Measurements from ENCODE around the gene DPP6.
"Not testable (repeated sequence)": the region's sequence is repeated elsewhere in the genome, so short reads cannot be mapped to it uniquely, and the experiment has no call there.

Gene DPP6

GRCh38 chr7:154631162-154631561 is 579.0 kb downstream of the DPP6 start:
- no peak for DNase-seq

DNA sequence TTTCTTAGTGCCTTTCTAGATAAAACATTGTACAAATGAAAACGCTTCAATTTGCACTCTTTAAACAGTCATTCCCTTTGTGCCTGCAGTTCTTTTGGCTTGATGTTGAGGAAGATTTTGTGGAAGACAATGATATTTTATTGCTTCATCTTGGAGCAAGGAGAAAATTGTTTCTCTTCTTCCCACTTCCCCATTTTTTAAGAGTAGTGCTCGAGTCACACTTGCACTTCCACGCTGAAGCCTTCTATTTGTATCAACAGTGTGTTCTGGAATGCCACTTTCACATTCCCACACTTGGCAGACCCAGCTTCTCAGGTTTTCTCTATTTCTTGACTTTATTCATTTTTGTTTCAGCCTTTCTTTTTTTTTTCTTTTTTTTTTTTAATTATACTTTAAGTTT is 581.4 kb downstream of the DPP6 start:
- no peak for DNase-seq

DNA sequence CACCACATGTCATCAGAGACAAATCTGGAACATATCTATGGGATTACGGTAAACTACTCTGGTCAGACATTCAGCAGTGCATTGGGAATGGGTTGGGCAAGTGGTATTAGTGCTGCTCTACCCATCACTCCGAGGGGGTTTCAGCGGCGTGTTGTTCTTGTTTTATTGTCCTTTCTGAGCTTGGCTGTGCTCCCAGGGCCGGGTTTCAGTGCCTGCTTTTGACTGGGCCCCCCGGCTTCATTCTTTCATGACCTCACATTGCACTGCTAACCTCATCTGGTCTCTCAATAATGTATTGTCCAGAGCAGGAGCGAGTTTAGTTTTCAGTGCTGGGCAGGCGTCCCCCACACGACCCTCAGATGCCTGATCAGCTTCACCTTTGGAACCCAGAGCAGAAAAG is 586.1 kb downstream of the DPP6 start:
- DNase-seq = no peak

DNA sequence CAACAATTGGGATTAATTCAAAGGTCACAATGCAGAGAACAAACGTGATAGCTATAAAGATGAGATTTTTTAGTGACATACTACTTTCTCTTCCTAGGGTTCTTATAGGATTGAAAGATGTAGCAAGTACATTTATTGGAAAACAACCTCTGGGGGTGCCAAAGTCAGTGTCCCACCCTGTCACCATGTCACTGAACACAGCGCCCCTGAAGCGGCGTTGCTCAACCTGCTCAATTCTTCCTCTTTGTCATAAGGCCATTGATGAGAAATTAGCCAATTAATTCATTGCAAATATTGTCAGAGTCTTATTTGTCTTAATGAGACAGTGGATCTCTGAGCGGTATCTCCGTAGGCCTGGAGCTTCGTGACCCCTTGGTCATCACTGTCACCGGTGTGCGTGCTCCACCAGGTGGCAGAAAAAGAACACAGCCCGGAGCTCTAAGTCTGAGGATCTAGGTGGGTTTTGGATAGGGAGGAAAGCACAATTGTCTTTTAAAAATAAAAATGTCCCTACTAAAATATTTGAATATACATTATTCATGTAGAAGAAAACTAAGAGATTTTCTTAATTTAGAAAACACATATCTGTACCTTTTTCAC is 588.2 kb downstream of the DPP6 start:
- no peak for DNase-seq

DNA sequence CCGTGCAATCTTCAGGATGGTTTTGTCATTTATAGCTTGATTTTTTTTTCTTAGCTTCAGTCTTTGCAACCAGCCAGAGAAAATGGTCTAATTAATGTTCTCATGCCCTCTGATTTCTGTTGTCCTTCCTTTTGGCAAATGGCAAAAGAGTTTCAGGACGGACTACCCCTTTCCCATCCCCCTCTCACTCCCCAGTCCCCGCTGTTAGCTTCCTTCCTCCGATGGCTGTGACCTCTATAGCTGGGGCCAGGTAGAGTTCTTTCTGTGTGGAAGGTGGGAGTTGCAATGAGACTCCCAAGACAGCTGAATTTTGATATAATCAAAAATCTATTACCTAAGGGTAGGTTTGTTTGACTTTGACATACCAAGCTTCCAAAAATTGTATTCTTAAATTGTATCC is 588.7 kb downstream of the DPP6 start:
- DNase-seq = no peak

DNA sequence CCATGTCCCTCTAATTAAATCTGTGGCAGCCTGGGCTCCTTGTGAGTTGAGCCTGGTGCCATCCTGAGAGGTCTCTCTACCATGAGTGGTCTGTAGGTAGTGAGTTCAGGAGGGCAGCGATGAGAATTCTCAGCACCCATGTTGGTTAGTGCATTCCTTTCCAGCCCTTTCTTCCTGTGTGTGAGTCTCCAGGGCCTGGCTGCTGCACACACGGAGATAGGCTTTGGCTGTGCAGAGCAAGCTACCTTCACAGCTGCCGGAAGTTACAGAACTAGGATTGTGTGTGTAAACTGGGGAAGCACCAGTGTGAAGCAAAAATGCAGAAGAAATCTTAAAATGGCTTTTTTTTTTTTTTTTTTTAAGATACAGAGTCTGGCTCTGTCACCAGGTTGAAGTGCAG is 592.2 kb downstream of the DPP6 start:
- no peak for DNase-seq

- DNase-seq = no peak
Observed at GRCh38 chr7:154646126-154647013, 594.2 kb downstream of the DPP6 start.

GRCh38 chr7:154647625-154648024 is 595.4 kb downstream of the DPP6 start:
- no peak for DNase-seq

DNA sequence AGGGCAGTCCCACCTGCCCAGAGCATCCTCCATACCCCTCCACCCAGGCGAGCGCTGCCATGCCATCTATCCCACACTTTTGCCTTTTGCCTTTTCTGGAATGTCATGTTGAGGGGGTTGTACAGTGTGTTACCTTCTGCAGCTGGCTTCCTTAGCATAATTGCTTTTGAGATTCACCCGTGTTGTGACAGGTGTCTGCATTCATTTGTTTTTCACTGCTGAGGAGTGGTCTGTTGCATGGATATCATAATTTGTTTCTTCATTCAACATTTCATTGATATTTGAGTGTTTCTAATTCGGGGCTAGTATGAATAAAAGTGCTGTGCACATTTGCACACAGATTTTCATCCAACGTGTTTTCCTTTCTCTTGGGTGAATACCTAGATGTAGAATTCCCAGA is 596.8 kb downstream of the DPP6 start:
- no peak for DNase-seq

DNA sequence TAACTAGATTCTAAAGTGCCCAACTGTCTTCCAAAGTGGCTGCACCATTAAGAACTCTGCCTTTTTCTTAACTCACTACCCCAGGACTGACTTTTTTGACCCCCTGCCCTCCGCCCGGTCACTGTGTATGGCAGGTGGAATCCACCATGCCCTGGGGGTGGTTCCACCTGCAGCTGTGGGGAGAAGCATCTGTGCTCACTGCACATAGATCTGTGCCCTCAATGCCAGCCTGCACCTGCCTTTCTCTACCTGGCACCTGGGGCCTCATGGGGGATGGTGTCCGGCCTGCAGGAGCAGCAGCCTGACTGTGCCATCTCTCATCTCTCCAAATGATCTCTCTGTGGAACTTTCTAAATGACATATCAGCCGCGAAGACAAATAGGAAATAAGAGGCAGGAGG is 597.2 kb downstream of the DPP6 start:
- DNase-seq = no peak

DNA sequence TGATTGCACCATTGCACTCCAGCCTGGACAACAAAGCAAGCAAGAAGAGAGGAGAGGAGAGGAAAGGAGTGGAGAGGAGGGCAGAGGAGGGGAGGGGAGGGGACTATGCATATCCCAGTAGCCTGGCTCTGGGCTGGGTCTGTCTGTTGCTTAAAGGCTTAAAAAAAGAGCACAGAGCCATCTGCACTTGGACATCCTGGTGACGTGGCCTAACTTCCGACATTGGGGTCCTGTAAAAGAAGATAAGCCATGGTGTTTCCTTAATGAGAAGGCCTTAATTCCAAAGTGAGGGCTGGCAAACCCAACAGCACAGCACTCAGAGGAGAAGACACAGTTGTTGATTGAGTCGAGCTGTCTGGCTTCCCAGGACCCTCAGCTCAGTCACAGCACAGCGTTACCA is 598.1 kb downstream of the DPP6 start:
- no peak for DNase-seq

GRCh38 chr7:154651501-154651900 is 599.3 kb downstream of the DPP6 start:
- DNase-seq = no peak

GRCh38 chr7:154652564-154652963 is 600.4 kb downstream of the DPP6 start:
- no peak for DNase-seq

DNA sequence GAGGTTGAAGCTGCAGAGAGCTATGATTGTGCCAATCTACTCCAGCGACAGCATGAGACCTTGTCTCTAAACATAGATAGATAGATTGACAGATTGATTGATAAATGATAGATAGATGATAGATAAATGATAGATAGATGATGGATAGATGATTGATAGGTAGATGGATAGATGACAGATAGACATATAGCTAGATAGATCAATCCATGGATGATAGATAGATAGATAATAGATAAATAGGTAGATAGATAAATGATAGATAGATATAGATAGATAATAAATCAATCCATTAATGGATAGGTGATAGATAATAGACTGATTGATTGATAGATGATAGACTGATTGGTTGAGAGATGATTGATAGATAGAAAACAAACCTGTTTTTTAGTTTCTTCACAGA is 601.1 kb downstream of the DPP6 start:
- DNase-seq = no peak

- no peak for DNase-seq
Observed at GRCh38 chr7:154656618-154657017, 604.4 kb downstream of the DPP6 start.

DNA sequence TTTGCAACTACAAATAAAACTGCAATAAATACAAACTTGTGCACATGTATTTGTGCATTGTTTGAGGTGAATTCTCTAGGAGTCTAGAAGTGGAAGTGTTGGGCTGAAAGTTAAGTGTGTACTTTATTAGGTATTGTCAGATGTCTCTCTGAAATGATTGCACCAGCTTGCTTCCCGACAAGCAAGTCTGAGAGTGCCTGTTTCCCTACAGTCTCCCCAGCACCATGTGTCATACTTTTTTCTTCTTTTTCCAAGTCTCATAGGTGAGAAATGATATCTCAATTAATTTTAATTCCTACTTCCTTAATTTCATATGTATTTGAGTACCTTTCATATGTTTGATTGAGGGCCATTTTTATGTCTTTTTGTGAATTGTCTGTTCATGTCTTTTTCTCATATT is 614.6 kb downstream of the DPP6 start:
- DNase-seq = no peak

DNA sequence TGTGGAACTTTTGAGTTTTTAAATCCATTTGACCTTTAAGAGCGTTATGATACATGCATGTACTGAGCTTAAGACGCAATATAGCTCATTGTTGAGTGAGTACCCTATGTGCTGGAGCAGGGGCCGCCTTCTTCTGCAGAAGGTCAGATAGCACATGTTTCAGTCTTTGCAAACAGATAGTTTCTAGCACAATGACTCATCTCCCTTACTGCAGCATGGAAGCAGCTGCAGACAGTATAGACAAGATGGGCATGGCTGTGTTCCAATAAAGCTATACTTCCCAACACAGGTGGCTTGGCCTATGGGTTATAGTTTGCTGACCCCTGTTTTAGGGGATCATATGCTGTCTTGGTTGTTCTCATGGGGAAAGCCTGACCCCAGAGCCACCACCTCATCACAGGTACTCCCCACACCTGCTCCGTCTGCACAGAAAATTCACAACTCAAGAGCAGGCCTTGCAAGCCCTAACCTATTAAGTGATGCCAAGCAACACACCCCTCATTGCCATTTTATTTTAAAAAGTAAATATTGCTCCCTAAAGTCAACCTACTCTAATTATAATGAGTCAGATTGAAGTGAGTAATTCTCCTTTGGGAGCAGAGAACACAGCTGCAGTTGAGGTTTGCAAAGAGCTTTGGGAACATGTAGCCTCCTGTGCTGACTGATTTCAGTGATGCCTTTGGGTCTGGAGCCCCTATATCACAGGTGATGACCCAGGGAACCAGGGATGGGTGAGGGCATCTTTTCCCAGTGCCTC is 620.6 kb downstream of the DPP6 start:
- no peak for DNase-seq

DNA sequence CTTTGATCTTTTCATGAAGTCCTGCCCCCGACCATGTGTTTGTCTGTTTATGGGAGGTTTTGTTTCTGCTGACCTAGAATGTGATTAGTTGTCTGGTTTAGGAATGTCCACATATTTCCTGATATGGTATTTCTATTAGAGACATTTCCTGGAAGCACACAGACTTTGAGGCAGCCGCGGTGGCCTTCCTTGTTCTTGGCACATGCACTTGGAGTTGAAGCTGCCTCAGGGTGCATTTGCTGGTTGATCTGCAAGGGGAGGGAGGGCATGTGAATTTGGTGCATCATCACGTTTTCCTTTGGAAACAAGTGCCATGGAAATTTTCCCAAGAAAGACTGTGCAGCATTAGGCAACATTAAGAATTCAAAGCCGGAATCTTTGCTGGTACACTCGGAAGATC is 622.0 kb downstream of the DPP6 start:
- DNase-seq = no peak

GRCh38 chr7:154675560-154675959 is 623.4 kb downstream of the DPP6 start:
- no peak for DNase-seq

DNA sequence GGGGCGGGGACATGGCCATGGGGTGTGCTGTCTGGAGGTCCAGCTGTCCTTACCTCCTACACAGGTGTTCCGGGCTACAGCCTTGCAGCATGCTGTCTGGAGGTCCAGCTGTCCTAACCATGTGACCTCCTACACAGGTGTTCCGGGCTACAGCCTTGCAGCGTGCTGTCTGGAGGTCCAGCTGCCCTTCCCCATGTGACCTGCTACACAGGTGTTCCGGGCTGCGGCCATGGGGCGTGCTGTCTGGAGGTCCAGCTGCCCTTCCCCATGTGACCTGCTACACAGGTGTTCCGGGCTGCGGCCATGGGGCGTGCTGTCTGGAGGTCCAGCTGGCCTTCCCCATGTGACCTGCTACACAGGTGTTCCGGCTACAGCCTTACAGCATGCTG is 623.8 kb downstream of the DPP6 start:
- DNase-seq = not testable (repeated sequence)

DNA sequence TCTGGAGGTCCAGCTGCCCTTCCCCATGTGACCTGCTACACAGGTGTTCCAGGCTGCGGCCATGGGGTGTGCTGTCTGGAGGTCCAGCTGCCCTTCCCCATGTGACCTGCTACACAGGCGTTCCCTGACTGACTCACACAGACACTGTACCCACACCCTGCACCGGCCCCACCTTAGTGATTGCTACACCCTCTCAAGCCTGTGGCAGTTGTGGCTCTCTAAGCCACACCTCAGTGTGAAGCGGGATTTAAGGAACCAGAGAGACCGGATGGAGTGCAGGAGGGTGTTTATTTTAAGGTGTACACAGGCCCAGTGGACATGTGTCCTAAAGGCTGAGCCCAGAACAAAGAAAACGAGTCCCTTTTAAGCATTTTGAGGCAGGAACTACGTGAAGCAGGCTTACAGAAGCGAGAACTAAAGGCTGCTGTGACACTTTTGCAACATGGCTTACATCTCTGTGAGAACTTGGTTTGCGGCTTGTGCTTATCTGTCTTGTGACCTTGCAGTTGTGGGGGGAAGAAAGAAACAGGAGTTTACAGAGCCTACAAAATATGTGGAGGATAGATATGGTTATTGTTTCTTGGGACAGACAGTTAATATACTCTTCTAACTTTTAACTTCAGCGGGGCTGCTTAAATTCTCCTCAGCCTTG is 624.4 kb downstream of the DPP6 start:
- DNase-seq = no peak

DNA sequence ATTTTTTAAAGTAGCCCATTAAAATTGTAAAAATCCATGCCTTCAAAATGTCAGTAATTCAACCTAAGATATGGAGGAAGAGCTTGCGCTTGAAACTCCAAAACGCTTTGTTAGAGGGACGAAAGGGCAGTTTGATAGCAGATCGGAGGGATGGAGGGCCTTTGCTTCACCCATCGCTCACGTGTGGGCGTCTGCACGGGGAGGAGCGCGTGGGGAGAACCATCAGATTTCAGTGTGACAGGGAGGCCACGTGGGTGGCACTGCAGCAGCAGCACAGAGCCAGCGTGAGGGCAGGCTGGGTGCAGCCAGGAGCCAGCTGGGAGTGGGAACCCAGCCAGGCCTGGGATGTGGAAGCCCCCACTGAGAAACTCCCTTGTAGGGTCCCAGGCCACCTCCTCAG is 625.3 kb downstream of the DPP6 start:
- no peak for DNase-seq

DNA sequence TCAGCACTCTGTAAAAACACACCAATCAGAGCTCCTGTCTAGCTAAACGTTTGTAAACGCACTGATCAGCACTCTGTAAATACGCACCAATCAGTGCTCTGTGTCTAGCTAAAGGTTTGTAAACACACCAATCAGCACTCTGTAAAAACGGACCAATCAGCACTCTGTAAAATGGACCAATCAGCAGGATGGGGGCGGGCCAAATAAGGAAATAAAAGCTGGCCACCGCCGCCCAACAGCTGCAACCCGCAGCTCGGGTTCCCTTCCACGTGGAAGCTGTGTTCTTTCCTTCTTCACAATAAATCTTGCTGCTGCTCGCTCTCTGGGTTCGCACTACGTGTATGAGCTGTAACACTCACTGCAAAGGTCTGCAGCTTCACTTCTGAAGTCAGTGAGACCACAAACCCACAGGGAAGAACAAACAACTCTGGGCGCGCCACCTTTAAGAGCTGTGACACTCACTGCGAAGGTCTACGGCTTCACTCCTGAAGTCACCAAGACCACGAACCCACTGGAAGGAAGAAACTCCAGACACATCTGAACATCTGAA is 625.9 kb downstream of the DPP6 start:
- DNase-seq = not testable (repeated sequence)
